GM12878 (cell line): ENCODE data around the gene ARL3. TPM values are rescaled to one million over a fixed set of nuclear protein-coding genes. Genes with fewer than 3 reads are reported as not detected.

Experiments
- ATF2 ChIP-seq: IDR thresholded peaks from 2 replicates; pipeline ENCODE4 v1.6.1; 2012; ENCODE audit warnings: low read length, inconsistent platforms
- BCL3 ChIP-seq: IDR thresholded peaks from 2 replicates; pipeline ENCODE4 v1.6.1; 2011; ENCODE audit warnings: borderline replicate concordance, low read depth, mild to moderate bottlenecking, moderate library complexity, low read length; ENCODE audit not compliant: insufficient read depth, poor library complexity, severe bottlenecking
- BMI1 ChIP-seq: fragments of 450-650 bp; IDR thresholded peaks from 2 replicates; pipeline ENCODE4 v1.6.1; 2016; ENCODE audit warnings: mild to moderate bottlenecking, moderate library complexity, borderline replicate concordance
- CEBPZ ChIP-seq: fragments of 150-350 bp; IDR thresholded peaks from 2 replicates; pipeline ENCODE4 v1.6.1; 2016; ENCODE audit warnings: low read depth, low read length
- CHD1 ChIP-seq: IDR thresholded peaks from 2 replicates; pipeline ENCODE4 v1.6.1; 2012; ENCODE audit warnings: low read depth, low read length, improper control_type of control experiment
- EP300 ChIP-seq, 2 experiments: fragments of 150-350 bp in 1 of 2; IDR thresholded peaks; 2 replicates each; pipeline ENCODE4 v1.6.1; 2011 to 2012; ENCODE audit warnings: low read depth in 2 of 2, low read length in 2 of 2, borderline replicate concordance in 1 of 2, improper control_type of control experiment in 1 of 2, inconsistent platforms in 1 of 2; ENCODE audit not compliant: control insufficient read depth in 1 of 2
- ESRRA ChIP-seq: IDR thresholded peaks from 2 replicates; pipeline ENCODE4 v1.6.1; 2012; ENCODE audit warnings: mild to moderate bottlenecking, low read length, improper control_type of control experiment
- IKZF1 ChIP-seq: fragments of 450-650 bp; conservative IDR thresholded peaks from 2 replicates; pipeline ENCODE4 v1.6.1; 2017; ENCODE audit warnings: antibody characterized with exemption, mild to moderate bottlenecking
- KAT2A ChIP-seq: conservative IDR thresholded peaks from 2 replicates; pipeline ENCODE4 v1.6.1; 2011; ENCODE audit warnings: low read depth, low read length; ENCODE audit not compliant: control insufficient read depth
- PKNOX1 ChIP-seq: fragments of 450-650 bp; IDR thresholded peaks from 2 replicates; pipeline ENCODE4 v1.6.1; 2016; ENCODE audit warnings: mild to moderate bottlenecking
- RELA ChIP-seq: fragments of 450-650 bp; IDR thresholded peaks from 2 replicates; pipeline ENCODE4 v1.8.0; 2014; ENCODE audit warnings: borderline replicate concordance; ENCODE audit not compliant: partially characterized antibody
- RFX5 ChIP-seq: IDR thresholded peaks from 2 replicates; pipeline ENCODE4 v1.6.1; 2011; ENCODE audit warnings: low read depth, low read length, improper control_type of control experiment
- RUNX3 ChIP-seq: IDR thresholded peaks from 2 replicates; pipeline ENCODE4 v1.6.1; 2012; ENCODE audit warnings: low read length, inconsistent platforms
- SPI1 ChIP-seq: IDR thresholded peaks from 2 replicates; pipeline ENCODE4 v1.6.1; 2011; ENCODE audit warnings: low read depth, mild to moderate bottlenecking, low read length, moderate library complexity, borderline replicate concordance; ENCODE audit not compliant: insufficient read depth
- SRF ChIP-seq, 2 experiments: IDR thresholded peaks; 2 replicates each; pipeline ENCODE4 v1.6.1; 2011; ENCODE audit warnings: low read depth in 2 of 2, low read length in 2 of 2, mild to moderate bottlenecking in 1 of 2, moderate library complexity in 1 of 2
- STAT1 ChIP-seq: fragments of 450-650 bp; conservative IDR thresholded peaks from 2 replicates; pipeline ENCODE4 v1.6.1; 2014; ENCODE audit warnings: antibody characterized with exemption, mild to moderate bottlenecking
- ZNF274 ChIP-seq: IDR thresholded peaks from one replicate; pipeline ENCODE4 v1.8.0; 2011; ENCODE audit not compliant: insufficient read length, insufficient read depth
- ZNF687 ChIP-seq: fragments of 450-650 bp; IDR thresholded peaks from 2 replicates; pipeline ENCODE4 v1.6.1; 2017; ENCODE audit warnings: mild to moderate bottlenecking, moderate library complexity
- polyA plus RNA-seq, 11 experiments: library from polyadenylated mRNA; depleted of rRNA in 4 of 11; unstranded in 6 of 11; stranded (reverse) in 5 of 11; fragments of >200 nt; fragmentation: Nextera tagmentation in 4 of 11; fragmentation: Illumina TruSeq in 1 of 11; extraction: Ambion mirVana in 4 of 11; extraction: Trizol in 1 of 11; gene quantifications; 1 replicate in 1 of 11; 2 replicates in 10 of 11; pipeline versions ENCODE4 v1.2.1 to v1.2.3, GENCODE V29; 2011 to 2016; ENCODE audit warnings: inconsistent platforms in 2 of 11, missing spikeins in 2 of 11, low read depth in 1 of 11
- total RNA-seq, 4 experiments: library from RNA; depleted of rRNA in 3 of 4; stranded (reverse); fragments of >200 nt in 3 of 4; fragmentation: Illumina TruSeq in 1 of 4; extraction: Trizol in 1 of 4; gene quantifications; 2 replicates each; pipeline versions ENCODE4 v1.2.1 to v1.2.3, GENCODE V29; 2013 to 2021

The ARL3 gene
- total and polyA plus RNA-seq, 10 of the 15 experiments (the other 5 are each of a cell fraction or from before 2014, with no cell fraction given) = 4.9 to 26.1 (median 11.0) TPM

GRCh38 chr10:102673819-102674511 lies 40.2 kb downstream of the ARL3 start (continued):
- TF ChIP-seq ESRRA (no peak), IKZF1 (no peak; the same call in none of the 2 replicates), RELA (no peak), RFX5 (peak; percentile 93), CHD1 (no peak), ATF2 (no peak), CEBPZ (no peak), SRF (IDR thresholded peaks at IDR 0.05; ENCODE audit: low read depth in 2 of 2, low read length in 2 of 2) (no peak), ZNF687 (no peak), BMI1 (peak; percentile 97), BCL3 (no peak), SPI1 (0 out of 2 replicates have a peak, but pooled peaks have one; percentile 9), EP300 (IDR thresholded peaks at IDR 0.05; ENCODE audit: borderline replicate concordance in 1 of 2, control insufficient read depth in 1 of 2, low read depth in 2 of 2, low read length in 2 of 2) (no peak), KAT2A (no peak), PKNOX1 (peak; percentile 91), STAT1 (no peak), ZNF274 (no peak), RUNX3 (peak; percentile 72)
